ENCODE measurements around the gene TRPV5. TPM values are rescaled to one million over a fixed set of nuclear protein-coding genes. Genes with fewer than 3 reads are reported as not detected.

TRPV5 gene
- total and polyA plus RNA-seq, 4 donors = under 0.01 to 0.23 TPM; not detected in 2

GRCh38 chr7:142905759-142906158, 27.8 kb downstream of the TRPV5 start:
- 80% methylated on average over 2 of the region's 2 CpGs for WGBS
- no peaks in the 10 kb centered on the region for H3K4me1 ChIP-seq (ENCODE audit: control insufficient read depth in 4 of 4, insufficient read depth in 4 of 4, low read length in 3 of 4)

More at GRCh38 chr7:142905759-142906158, 27.8 kb downstream of the TRPV5 start:
- Histone ChIP-seq H3K9ac (ENCODE audit: low read depth in 1 of 2, low read length in 2 of 2) (no peak overlapping the region), H3K27ac (ENCODE audit: low read depth in 1 of 2, low read length in 2 of 2) (no peak overlapping the region), H3K27me3 (ENCODE audit: control insufficient read depth in 4 of 4, insufficient read depth in 4 of 4, low read length in 3 of 4) (no peaks in the 10 kb centered on the region), H3K9me3 (ENCODE audit: control insufficient read depth in 4 of 4, low read length in 3 of 4) (no peaks in the 10 kb centered on the region), H3K4me3 (ENCODE audit: low read depth in 1 of 3, low read length in 3 of 3) (no peak overlapping the region), H3K36me3 (ENCODE audit: control insufficient read depth in 4 of 4, insufficient read depth in 3 of 4, low read depth in 1 of 4, low read length in 3 of 4) (no peaks in the 10 kb centered on the region)
- no peak for DNase-seq (ENCODE audit: low spot score)
- TF ChIP-seq JUND (IDR thresholded peaks at IDR 0.05) = no peak
- no peak for TF ChIP-seq RAD21 (IDR thresholded peaks at IDR 0.05)
- no peak for TF ChIP-seq TAF1 (conservative IDR thresholded peaks at IDR 0.05)
- no peak for TF ChIP-seq SP1 (IDR thresholded peaks at IDR 0.05)
- TF ChIP-seq CTCF (IDR thresholded peaks at IDR 0.05; ENCODE audit: low read depth, low read length, missing input control) = no peak
- TF ChIP-seq FOXA2 (IDR thresholded peaks at IDR 0.05) = no peak
- no peak for TF ChIP-seq GABPA (IDR thresholded peaks at IDR 0.05 in 1 of 2, conservative IDR thresholded peaks at IDR 0.05 in 1 of 2)
- no peak for TF ChIP-seq MAX (IDR thresholded peaks at IDR 0.05)
- no peak for TF ChIP-seq ZBTB33 (IDR thresholded peaks at IDR 0.05)
- no peak for TF ChIP-seq YY1 (IDR thresholded peaks at IDR 0.05)
- no peak for TF ChIP-seq HNF4G (IDR thresholded peaks at IDR 0.05)
- no peak for TF ChIP-seq ATF3 (IDR thresholded peaks at IDR 0.05)
- TF ChIP-seq FOXA1 (IDR thresholded peaks at IDR 0.05) = no peak
- no peak for TF ChIP-seq EGR1 (IDR thresholded peaks at IDR 0.05; ENCODE audit: low read depth in 2 of 2)
- no peak for TF ChIP-seq RXRA (IDR thresholded peaks at IDR 0.05)
- TF ChIP-seq HNF4A (conservative IDR thresholded peaks at IDR 0.05) = no peak
- TF ChIP-seq REST (IDR thresholded peaks at IDR 0.05) = no peak
- no peak for TF ChIP-seq NR2F2 (IDR thresholded peaks at IDR 0.05)

Measured in liver (tissue), 9 donors.